ENCODE results near the gene CACUL1.
A peak's percentile ranks its signal among the peaks of the same experiment; 100 is the strongest.

The CACUL1 gene

GRCh38 chr10:118738406-118738805 is 16.4 kb downstream of the CACUL1 start:
- H3K27ac ChIP-seq: no peak overlapping the region
- no peak for TF ChIP-seq CTCF (conservative IDR thresholded peaks at IDR 0.05)

GRCh38 chr10:118737603-118738302 is 17.0 kb downstream of the CACUL1 start:
- TF ChIP-seq CTCF (conservative IDR thresholded peaks at IDR 0.05): no peak

GRCh38 chr10:118735294-118735693 is 19.5 kb downstream of the CACUL1 start:
- no peak overlapping the region for H3K27ac ChIP-seq
- TF ChIP-seq CTCF (conservative IDR thresholded peaks at IDR 0.05): no peak

More at GRCh38 chr10:118737603-118738302, 17.0 kb downstream of the CACUL1 start:
- no peak overlapping the region for H3K27ac ChIP-seq

- H3K27ac ChIP-seq: no peak overlapping the region
- peak; percentile 46 for TF ChIP-seq CTCF (conservative IDR thresholded peaks at IDR 0.05)
Measured at GRCh38 chr10:118734475-118734874, 20.3 kb downstream of the CACUL1 start.

GRCh38 chr10:118732245-118733165 is 22.3 kb downstream of the CACUL1 start:
- no peak for TF ChIP-seq CTCF (conservative IDR thresholded peaks at IDR 0.05)
- no peak overlapping the region for H3K27ac ChIP-seq

- no peak overlapping the region for H3K27ac ChIP-seq
- TF ChIP-seq CTCF (conservative IDR thresholded peaks at IDR 0.05): no peak
Measured at GRCh38 chr10:118730756-118731456, 23.9 kb downstream of the CACUL1 start.

Data from VCaP (cell line).